Measurements from ENCODE around the gene FN3KRP. TPM values are rescaled to one million over a fixed set of nuclear protein-coding genes. Genes with fewer than 3 reads are reported as not detected.

FN3KRP gene
- total RNA-seq, 4 donors from 2014 or later, result 16.3 to 39.6 (median 26.8) TPM

GRCh38 chr17:82689077-82689476 is 27.4 kb upstream of the FN3KRP start:
- TF ChIP-seq POLR2A (IDR thresholded peaks at IDR 0.05) (no peak), POLR2AphosphoS5 (IDR thresholded peaks at IDR 0.05) (no peak), CTCF (IDR thresholded peaks at IDR 0.05) (no peak), EP300 (IDR thresholded peaks at IDR 0.05; ENCODE audit: low read depth) (no peak)
- DNase-seq, result no peak
- Histone ChIP-seq H3K9me3 (no peaks in the 10 kb centered on the region), H3K27ac (no peak overlapping the region), H3K36me3 (no peaks in the 10 kb centered on the region), H3K4me3 (no peak overlapping the region), H3K4me1 (peaks cover 0 to 12% (median 5%) of the 10 kb centered on the region in 4 donors), H3K27me3 (no peaks in the 10 kb centered on the region)
- WGBS, 2 donors (ENCODE audit: low coverage in 1 of 2), result 78% methylated on average over 8 of the region's 8 CpGs; no CpG with 5 or more reads in 1 of the 2 donors
- intact Hi-C loops (cut with DNase I; ENCODE audit: low total_unique reads) (no loop called here), in situ Hi-C loops (cut with MboI; ENCODE audit: low pct_ligation_motif_present in 1 of 4, low pct_unique_long_range_greater_than_20kb in 1 of 4, low sequenced_read_pairs in 3 of 4) (no loop called here)

GRCh38 chr17:82690786-82691489 is 25.6 kb upstream of the FN3KRP start:
- H3K4me1 ChIP-seq, result no peaks in the 10 kb centered on the region
- no peak overlapping the region for H3K4me3 ChIP-seq
- 61 to 80% methylated on average over 4 to 18 of the region's 18 CpGs for WGBS, 2 donors (ENCODE audit: low coverage in 1 of 2)
- peaks cover 0 to 6% of the 10 kb centered on the region in 2 donors for H3K9me3 ChIP-seq
- in situ Hi-C loops (cut with MboI; ENCODE audit: low pct_ligation_motif_present in 1 of 4, low pct_unique_long_range_greater_than_20kb in 1 of 4, low sequenced_read_pairs in 3 of 4) (no loop called here), intact Hi-C loops (cut with DNase I; ENCODE audit: low total_unique reads) (no loop called here)
- DNase-seq, result no peak
- no peaks in the 10 kb centered on the region for H3K27me3 ChIP-seq
- no peak overlapping the region for H3K27ac ChIP-seq
- no peaks in the 10 kb centered on the region for H3K36me3 ChIP-seq
- TF ChIP-seq EP300 (IDR thresholded peaks at IDR 0.05; ENCODE audit: low read depth), result no peak
- TF ChIP-seq CTCF (IDR thresholded peaks at IDR 0.05), result no peak
- TF ChIP-seq POLR2AphosphoS5 (IDR thresholded peaks at IDR 0.05), result no peak
- no peak for TF ChIP-seq POLR2A (IDR thresholded peaks at IDR 0.05)

- Histone ChIP-seq H3K4me3 (no peak overlapping the region), H3K27me3 (no peaks in the 10 kb centered on the region), H3K27ac (no peak overlapping the region), H3K4me1 (peaks cover 0 to under 1% (median under 1%) of the 10 kb centered on the region in 4 donors), H3K36me3 (no peaks in the 10 kb centered on the region), H3K9me3 (peaks cover 0 to 6% of the 10 kb centered on the region in 2 donors)
- no peak for TF ChIP-seq EP300 (IDR thresholded peaks at IDR 0.05; ENCODE audit: low read depth)
- no peak for TF ChIP-seq POLR2AphosphoS5 (IDR thresholded peaks at IDR 0.05)
- no peak for TF ChIP-seq CTCF (IDR thresholded peaks at IDR 0.05)
- no peak for TF ChIP-seq POLR2A (IDR thresholded peaks at IDR 0.05)
- in situ Hi-C loops (cut with MboI; ENCODE audit: low pct_ligation_motif_present in 1 of 4, low pct_unique_long_range_greater_than_20kb in 1 of 4, low sequenced_read_pairs in 3 of 4), result no loop called here
- WGBS, 2 donors (ENCODE audit: low coverage in 1 of 2), result 90 to 92% methylated on average over 7 to 15 of the region's 17 CpGs
- intact Hi-C loops (cut with DNase I; ENCODE audit: low total_unique reads), result no loop called here
- DNase-seq, result no peak
Observed at GRCh38 chr17:82691714-82692113, 24.8 kb upstream of the FN3KRP start.

GRCh38 chr17:82692268-82692667 is 24.2 kb upstream of the FN3KRP start:
- no peak overlapping the region for H3K27ac ChIP-seq
- 92% methylated on average over 15 of the region's 16 CpGs; no CpG with 5 or more reads in 1 of the 2 donors for WGBS, 2 donors (ENCODE audit: low coverage in 1 of 2)
- TF ChIP-seq EP300 (IDR thresholded peaks at IDR 0.05; ENCODE audit: low read depth) (no peak), POLR2A (IDR thresholded peaks at IDR 0.05) (no peak), CTCF (IDR thresholded peaks at IDR 0.05) (no peak)
- peaks cover 5 to 6% (median 6%) of the 10 kb centered on the region in 4 donors for H3K4me1 ChIP-seq
- intact Hi-C loops (cut with DNase I; ENCODE audit: low total_unique reads), result no loop called here
- H3K36me3 ChIP-seq, result no peaks in the 10 kb centered on the region
- DNase-seq, result no peak
- peaks cover 0 to 6% of the 10 kb centered on the region in 2 donors for H3K9me3 ChIP-seq
- no peak overlapping the region for H3K4me3 ChIP-seq
- H3K27me3 ChIP-seq, result no peaks in the 10 kb centered on the region
- in situ Hi-C loops (cut with MboI; ENCODE audit: low pct_ligation_motif_present in 1 of 4, low pct_unique_long_range_greater_than_20kb in 1 of 4, low sequenced_read_pairs in 3 of 4), result no loop called here

All from transverse colon (tissue), 4 donors.